Endodermal cell (in vitro differentiated cells): Measurements from ENCODE around the gene SYNPR. TPM values are rescaled to one million over a fixed set of nuclear protein-coding genes. Genes with fewer than 3 reads are reported as not detected.

ENCODE experiments used
- DNase-seq: peaks from one replicate; pipeline ENCODE4 v3.0.0-alpha.2; 2017
- H3K27ac ChIP-seq: 2 replicates; pipeline ENCODE4 v1.5.1; 2013; ENCODE audit warnings: mild to moderate bottlenecking, low read depth, low read length, moderate library complexity
- H3K27me3 ChIP-seq: 2 replicates; pipeline ENCODE4 v1.6.1; 2013; ENCODE audit warnings: mild to moderate bottlenecking, low read length, moderate library complexity; ENCODE audit not compliant: insufficient read depth, control insufficient read depth, poor library complexity, severe bottlenecking
- H3K36me3 ChIP-seq: 2 replicates; pipeline ENCODE4 v1.7.0; 2013; ENCODE audit warnings: mild to moderate bottlenecking, low read length, moderate library complexity; ENCODE audit not compliant: control insufficient read depth, insufficient read depth
- H3K4me1 ChIP-seq: one replicate; pipeline ENCODE4 v1.7.0; 2013; ENCODE audit warnings: low read length; ENCODE audit not compliant: control insufficient read depth, insufficient read depth
- H3K4me3 ChIP-seq: 2 replicates; pipeline ENCODE4 v1.5.1; 2013; ENCODE audit warnings: mild to moderate bottlenecking, low read length, moderate library complexity
- H3K9ac ChIP-seq: 2 replicates; pipeline ENCODE4 v1.6.1; 2013; ENCODE audit warnings: mild to moderate bottlenecking, low read length, moderate library complexity; ENCODE audit not compliant: poor library complexity, severe bottlenecking; ENCODE audit errors: extremely low read depth
- H3K9me3 ChIP-seq: 2 replicates; pipeline ENCODE4 v1.6.1; 2013; ENCODE audit warnings: mild to moderate bottlenecking, low read length, moderate library complexity; ENCODE audit not compliant: control insufficient read depth
- H3K27ac Mint-ChIP-seq: 2 replicates; pipeline ENCODE4 v1.8.0; 2020; ENCODE audit warnings: mixed read lengths
- H3K27me3 Mint-ChIP-seq: 2 replicates; pipeline ENCODE4 v1.8.0; 2021; ENCODE audit warnings: mild to moderate bottlenecking, mixed read lengths; ENCODE audit not compliant: insufficient read depth
- H3K36me3 Mint-ChIP-seq: 2 replicates; pipeline ENCODE4 v1.8.0; 2020; ENCODE audit warnings: low read depth, mixed read lengths
- H3K4me1 Mint-ChIP-seq: 2 replicates; pipeline ENCODE4 v1.8.0; 2020; ENCODE audit warnings: mixed read lengths
- H3K4me3 Mint-ChIP-seq: 2 replicates; pipeline ENCODE4 v1.8.0; 2020; ENCODE audit warnings: mild to moderate bottlenecking, moderate library complexity, mixed read lengths
- H3K9me3 Mint-ChIP-seq: 2 replicates; pipeline ENCODE4 v1.8.0; 2020; ENCODE audit warnings: mild to moderate bottlenecking, mixed read lengths
- WGBS, 2 experiments: methylation state at CpG; one replicate each; pipeline versions ENCODE4 v1.1.5 to v1.1.7; 2013; ENCODE audit warnings: missing lambda C conversion rate in 2 of 2, mixed read lengths in 1 of 2; ENCODE audit not compliant: insufficient coverage in 1 of 2, insufficient read length in 1 of 2; 5-methylcytosine and 5-hydroxymethylcytosine counted together
- total RNA-seq, 2 donors: library from RNA; stranded (reverse); fragmentation: NEBNext Ultra II Directional in 1 of 2; extraction: Animal tissue kit (Norgen Biotek cat#: 25700) in 1 of 2; gene quantifications; 2 replicates in 1 of 2; 3 replicates in 1 of 2; pipeline ENCODE4 v1.2.1, GENCODE V29; 2021
- TF ChIP-seq, protein P1 (sequence below): fragments of 200-600 bp; sonication (generic); conservative IDR thresholded peaks from 2 replicates; pipeline ENCODE4 v1.5.0; 2021; ENCODE audit warnings: antibody characterized with exemption, mild to moderate bottlenecking

Gene SYNPR
- total RNA-seq, 2 donors from 2014 or later = not detected

DNA sequence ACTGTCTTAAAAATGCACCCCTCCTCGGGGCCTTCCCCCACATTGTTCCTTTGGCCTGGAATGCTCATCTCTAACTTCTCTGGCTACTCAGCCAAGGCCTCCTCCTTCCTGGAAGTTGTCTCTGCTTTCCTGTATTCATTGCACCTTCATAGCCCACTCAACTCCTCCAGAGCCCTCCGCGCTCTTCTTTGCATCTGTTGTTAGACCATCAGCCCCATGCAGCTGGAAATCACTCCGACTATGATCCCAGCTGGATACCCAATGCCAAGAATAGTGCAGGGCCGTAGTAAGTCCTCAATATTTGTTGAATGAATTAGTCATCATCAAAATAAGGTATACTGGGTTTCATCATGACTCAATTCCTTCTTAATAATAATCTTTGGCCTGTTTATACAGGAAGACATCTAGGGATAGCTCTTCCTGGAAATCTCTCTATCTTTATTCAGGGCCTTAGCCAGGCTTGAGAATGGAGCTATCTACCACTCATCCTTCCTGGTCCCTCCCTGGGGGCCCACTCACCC is 112.7 kb downstream of the SYNPR start:
- Histone ChIP-seq H3K36me3 (no peaks in the 10 kb centered on the region), H3K27me3 (no peaks in the 10 kb centered on the region), H3K27ac (no peak overlapping the region), H3K9me3 (no peaks in the 10 kb centered on the region), H3K4me3 (no peak overlapping the region), H3K4me1 (no peaks in the 10 kb centered on the region), H3K9ac (no peak overlapping the region)
- Mint-ChIP-seq H3K27me3 (no peaks in the 10 kb centered on the region), H3K36me3 (no peaks in the 10 kb centered on the region), H3K4me3 (no peak overlapping the region), H3K4me1 (peaks cover 8% of the 10 kb centered on the region), H3K9me3 (no peaks in the 10 kb centered on the region), H3K27ac (no peak overlapping the region)
- WGBS, 2 experiments = 88 to 94% methylated on average over 1 to 5 of the region's 5 CpGs
- TF ChIP-seq, protein P1, sequence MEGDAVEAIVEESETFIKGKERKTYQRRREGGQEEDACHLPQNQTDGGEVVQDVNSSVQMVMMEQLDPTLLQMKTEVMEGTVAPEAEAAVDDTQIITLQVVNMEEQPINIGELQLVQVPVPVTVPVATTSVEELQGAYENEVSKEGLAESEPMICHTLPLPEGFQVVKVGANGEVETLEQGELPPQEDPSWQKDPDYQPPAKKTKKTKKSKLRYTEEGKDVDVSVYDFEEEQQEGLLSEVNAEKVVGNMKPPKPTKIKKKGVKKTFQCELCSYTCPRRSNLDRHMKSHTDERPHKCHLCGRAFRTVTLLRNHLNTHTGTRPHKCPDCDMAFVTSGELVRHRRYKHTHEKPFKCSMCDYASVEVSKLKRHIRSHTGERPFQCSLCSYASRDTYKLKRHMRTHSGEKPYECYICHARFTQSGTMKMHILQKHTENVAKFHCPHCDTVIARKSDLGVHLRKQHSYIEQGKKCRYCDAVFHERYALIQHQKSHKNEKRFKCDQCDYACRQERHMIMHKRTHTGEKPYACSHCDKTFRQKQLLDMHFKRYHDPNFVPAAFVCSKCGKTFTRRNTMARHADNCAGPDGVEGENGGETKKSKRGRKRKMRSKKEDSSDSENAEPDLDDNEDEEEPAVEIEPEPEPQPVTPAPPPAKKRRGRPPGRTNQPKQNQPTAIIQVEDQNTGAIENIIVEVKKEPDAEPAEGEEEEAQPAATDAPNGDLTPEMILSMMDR = no peak
- no peak for DNase-seq

DNA sequence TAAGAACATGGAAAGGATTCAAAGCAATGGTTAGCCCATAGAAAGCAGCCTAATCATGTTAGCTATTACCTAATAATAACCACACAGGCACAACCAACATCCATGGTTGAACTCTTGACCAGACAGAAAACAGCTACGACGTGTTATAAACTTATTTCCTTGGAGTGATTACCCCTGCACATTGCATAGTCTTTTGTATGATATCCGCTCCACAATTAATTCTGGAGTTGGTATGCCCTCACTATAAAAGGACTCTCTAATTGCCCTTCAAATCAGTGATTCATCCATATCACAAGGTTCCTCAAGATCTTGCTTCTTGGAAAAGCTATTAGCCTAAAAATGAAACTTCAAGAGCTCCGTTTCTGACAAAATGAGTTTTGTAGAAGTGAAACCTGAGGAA is 117.9 kb downstream of the SYNPR start:
- no peak overlapping the region for H3K27ac ChIP-seq
- no peaks in the 10 kb centered on the region for H3K9me3 Mint-ChIP-seq
- no peaks in the 10 kb centered on the region for H3K4me1 Mint-ChIP-seq
- no peak for DNase-seq
- no peak overlapping the region for H3K27ac Mint-ChIP-seq
- H3K4me1 ChIP-seq = no peaks in the 10 kb centered on the region
- no peaks in the 10 kb centered on the region for H3K27me3 Mint-ChIP-seq
- TF ChIP-seq, protein P1 = no peak
- H3K27me3 ChIP-seq = no peaks in the 10 kb centered on the region
- H3K36me3 ChIP-seq = no peaks in the 10 kb centered on the region
- H3K9me3 ChIP-seq = no peaks in the 10 kb centered on the region
- WGBS, 2 experiments = 81 to 94% methylated on average over 3 to 4 of the region's 4 CpGs
- H3K4me3 ChIP-seq = no peak overlapping the region
- no peak overlapping the region for H3K4me3 Mint-ChIP-seq
- H3K36me3 Mint-ChIP-seq = no peaks in the 10 kb centered on the region
- no peak overlapping the region for H3K9ac ChIP-seq

DNA sequence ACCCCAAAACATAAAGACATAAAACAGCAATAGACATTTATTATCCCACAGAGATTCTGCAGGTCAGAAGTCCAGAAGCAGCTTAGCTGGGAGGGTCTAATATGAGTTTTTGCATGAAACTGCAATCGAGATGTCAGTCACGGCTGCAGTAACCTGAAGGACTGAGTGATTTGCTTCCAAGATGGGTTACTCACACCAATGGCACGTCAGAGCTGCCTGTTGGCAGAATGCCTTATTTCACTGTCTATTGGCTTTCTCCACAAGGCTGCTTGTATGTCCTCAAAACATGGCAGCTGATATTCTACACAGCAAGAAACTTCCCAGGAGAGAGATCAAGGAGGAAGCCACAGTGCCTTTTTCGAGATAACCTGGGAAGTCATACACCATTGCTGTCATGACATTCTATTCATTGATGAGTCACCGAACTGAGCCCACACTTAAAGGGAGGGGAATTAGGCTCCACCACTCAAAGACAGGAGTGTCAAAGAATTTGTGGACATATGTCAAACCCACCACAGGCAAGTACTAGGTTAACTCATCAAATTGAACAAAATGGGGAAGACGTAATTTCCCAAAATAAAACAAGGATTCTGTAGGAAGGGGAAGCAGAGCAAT is 122.2 kb downstream of the SYNPR start:
- no peak for DNase-seq
- Histone ChIP-seq H3K4me1 (no peaks in the 10 kb centered on the region), H3K9me3 (peaks cover 8% of the 10 kb centered on the region), H3K36me3 (no peaks in the 10 kb centered on the region), H3K27me3 (no peaks in the 10 kb centered on the region), H3K9ac (no peak overlapping the region), H3K27ac (no peak overlapping the region), H3K4me3 (no peak overlapping the region)
- TF ChIP-seq, protein P1 = no peak
- Mint-ChIP-seq H3K27me3 (no peaks in the 10 kb centered on the region), H3K4me3 (no peak overlapping the region), H3K27ac (no peak overlapping the region), H3K4me1 (no peaks in the 10 kb centered on the region), H3K9me3 (peaks cover 8% of the 10 kb centered on the region), H3K36me3 (no peaks in the 10 kb centered on the region)
- 84 to 85% methylated on average over 6 of the region's 6 CpGs for WGBS, 2 experiments
